Measurements from ENCODE around the gene CCNK.

Gene CCNK

GRCh38 chr14:99447739-99448138, 33.5 kb upstream of the CCNK start:
- Histone ChIP-seq H3K27me3 (no peaks in the 10 kb centered on the region), H3K4me1 (no peaks in the 10 kb centered on the region), H3K36me3 (peaks cover 9 to 83% (median 53%) of the 10 kb centered on the region in 3 donors), H3K27ac (no peak overlapping the region), H3K9me3 (no peaks in the 10 kb centered on the region), H3K4me3 (no peak overlapping the region)
- DNase-seq, result no peak
- intact Hi-C loops (cut with DNase I; ENCODE audit: low total_unique reads), result no loop called here
- TF ChIP-seq, protein P1, sequence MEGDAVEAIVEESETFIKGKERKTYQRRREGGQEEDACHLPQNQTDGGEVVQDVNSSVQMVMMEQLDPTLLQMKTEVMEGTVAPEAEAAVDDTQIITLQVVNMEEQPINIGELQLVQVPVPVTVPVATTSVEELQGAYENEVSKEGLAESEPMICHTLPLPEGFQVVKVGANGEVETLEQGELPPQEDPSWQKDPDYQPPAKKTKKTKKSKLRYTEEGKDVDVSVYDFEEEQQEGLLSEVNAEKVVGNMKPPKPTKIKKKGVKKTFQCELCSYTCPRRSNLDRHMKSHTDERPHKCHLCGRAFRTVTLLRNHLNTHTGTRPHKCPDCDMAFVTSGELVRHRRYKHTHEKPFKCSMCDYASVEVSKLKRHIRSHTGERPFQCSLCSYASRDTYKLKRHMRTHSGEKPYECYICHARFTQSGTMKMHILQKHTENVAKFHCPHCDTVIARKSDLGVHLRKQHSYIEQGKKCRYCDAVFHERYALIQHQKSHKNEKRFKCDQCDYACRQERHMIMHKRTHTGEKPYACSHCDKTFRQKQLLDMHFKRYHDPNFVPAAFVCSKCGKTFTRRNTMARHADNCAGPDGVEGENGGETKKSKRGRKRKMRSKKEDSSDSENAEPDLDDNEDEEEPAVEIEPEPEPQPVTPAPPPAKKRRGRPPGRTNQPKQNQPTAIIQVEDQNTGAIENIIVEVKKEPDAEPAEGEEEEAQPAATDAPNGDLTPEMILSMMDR (IDR thresholded peaks at IDR 0.05), result no peak

GRCh38 chr14:99450266-99450665, 30.9 kb upstream of the CCNK start:
- Histone ChIP-seq H3K27ac (no peak overlapping the region), H3K4me1 (no peaks in the 10 kb centered on the region), H3K4me3 (no peak overlapping the region), H3K36me3 (peaks cover 16 to 77% (median 54%) of the 10 kb centered on the region in 3 donors), H3K9me3 (no peaks in the 10 kb centered on the region), H3K27me3 (no peaks in the 10 kb centered on the region)
- TF ChIP-seq, protein P1 (IDR thresholded peaks at IDR 0.05), result no peak
- intact Hi-C loops (cut with DNase I; ENCODE audit: low total_unique reads), result no loop called here
- DNase-seq, result no peak

GRCh38 chr14:99451234-99451633, 30.0 kb upstream of the CCNK start:
- Histone ChIP-seq H3K27me3 (no peaks in the 10 kb centered on the region), H3K9me3 (no peaks in the 10 kb centered on the region), H3K4me1 (no peaks in the 10 kb centered on the region), H3K4me3 (no peak overlapping the region), H3K27ac (no peak overlapping the region), H3K36me3 (peaks cover 16 to 80% (median 63%) of the 10 kb centered on the region in 3 donors)
- DNase-seq, result no peak
- intact Hi-C loops (cut with DNase I; ENCODE audit: low total_unique reads), result no loop called here
- TF ChIP-seq, protein P1 (IDR thresholded peaks at IDR 0.05), result no peak

GRCh38 chr14:99452968-99453367, 28.2 kb upstream of the CCNK start:
- Histone ChIP-seq H3K27ac (no peak overlapping the region), H3K4me1 (no peaks in the 10 kb centered on the region), H3K36me3 (peaks cover 16 to 80% (median 65%) of the 10 kb centered on the region in 3 donors), H3K4me3 (no peak overlapping the region), H3K27me3 (no peaks in the 10 kb centered on the region), H3K9me3 (no peaks in the 10 kb centered on the region)
- TF ChIP-seq, protein P1 (IDR thresholded peaks at IDR 0.05), result no peak
- intact Hi-C loops (cut with DNase I; ENCODE audit: low total_unique reads), result no loop called here
- DNase-seq, result no peak

- H3K27me3 ChIP-seq, result no peaks in the 10 kb centered on the region
- no peak overlapping the region for H3K4me3 ChIP-seq
- TF ChIP-seq, protein P1 (IDR thresholded peaks at IDR 0.05), result no peak
- H3K4me1 ChIP-seq, result no peaks in the 10 kb centered on the region
- DNase-seq, result no peak
- intact Hi-C loops (cut with DNase I; ENCODE audit: low total_unique reads), result no loop called here
- peaks cover 13 to 77% (median 60%) of the 10 kb centered on the region in 3 donors for H3K36me3 ChIP-seq
- H3K9me3 ChIP-seq, result no peaks in the 10 kb centered on the region
- H3K27ac ChIP-seq, result no peak overlapping the region
These were observed 27.0 kb upstream of the CCNK start for GRCh38 chr14:99454246-99454645.

All from tibial artery (tissue), 4 donors.